Chondrocyte (in vitro differentiated cells): Measurements from ENCODE around the gene NPAS2. TPM values are rescaled to one million over a fixed set of nuclear protein-coding genes. Genes with fewer than 3 reads are reported as not detected.

Experiments used
- DNase-seq: peaks from one replicate; pipeline ENCODE4 v3.0.0; 2021; ENCODE audit warnings: mixed read lengths, low spot score
- H3K27ac Mint-ChIP-seq: one replicate; pipeline ENCODE4 v1.8.0; 2021; ENCODE audit warnings: mild to moderate bottlenecking, moderate library complexity, mixed read lengths; ENCODE audit not compliant: unreplicated experiment
- H3K27me3 Mint-ChIP-seq: 2 replicates; pipeline ENCODE4 v1.8.0; 2021; ENCODE audit warnings: low read depth, mixed read lengths
- H3K36me3 Mint-ChIP-seq: 2 replicates; pipeline ENCODE4 v1.8.0; 2021; ENCODE audit warnings: low read depth, mixed read lengths
- H3K4me1 Mint-ChIP-seq: 2 replicates; pipeline ENCODE4 v1.8.0; 2021; ENCODE audit warnings: low read depth, mild to moderate bottlenecking, mixed read lengths
- H3K4me3 Mint-ChIP-seq: one replicate; pipeline ENCODE4 v1.8.0; 2021; ENCODE audit warnings: mild to moderate bottlenecking, moderate library complexity, mixed read lengths; ENCODE audit not compliant: unreplicated experiment
- H3K9me3 Mint-ChIP-seq: 2 replicates; pipeline ENCODE4 v1.8.0; 2021; ENCODE audit warnings: low read depth, mixed read lengths
- CTCF ChIP-seq: fragments of 200-600 bp; sonication (generic); IDR thresholded peaks from 2 replicates; pipeline ENCODE4 v1.5.0; 2021; ENCODE audit warnings: antibody characterized with exemption, mild to moderate bottlenecking, moderate library complexity
- total RNA-seq: library from RNA; stranded (reverse); gene quantifications from 3 replicates; pipeline ENCODE4 v1.2.1, GENCODE V29; 2021

The NPAS2 gene
- total RNA-seq, 1 donor from 2014 or later: 25.6 TPM

DNA sequence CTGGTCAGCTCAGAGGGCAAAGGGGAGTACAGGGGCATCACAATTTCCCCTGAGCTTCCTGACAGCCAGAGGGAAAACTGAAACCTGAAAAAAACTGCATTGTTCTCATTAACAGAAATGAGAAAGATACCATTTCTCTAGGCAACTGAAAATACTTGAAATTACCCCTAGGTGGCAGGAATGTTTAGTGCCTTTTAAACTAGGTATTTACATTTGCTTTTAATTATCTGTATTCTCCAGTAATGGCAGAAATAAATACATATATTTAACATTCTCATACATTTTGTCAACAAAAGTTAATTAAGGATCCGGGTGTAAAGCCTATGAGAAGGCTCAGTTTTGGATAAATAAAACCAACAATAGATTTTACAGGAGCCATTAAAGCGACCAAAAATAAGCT is 216.6 kb downstream of the NPAS2 start:
- no peak for DNase-seq
- no peaks in the 10 kb centered on the region for H3K27me3 Mint-ChIP-seq
- TF ChIP-seq CTCF: peak; percentile 89
- peaks cover 15% of the 10 kb centered on the region for H3K36me3 Mint-ChIP-seq
- no peaks in the 10 kb centered on the region for H3K9me3 Mint-ChIP-seq
- H3K27ac Mint-ChIP-seq: no peak overlapping the region
- no peak overlapping the region for H3K4me3 Mint-ChIP-seq
- H3K4me1 Mint-ChIP-seq: no peaks in the 10 kb centered on the region

DNA sequence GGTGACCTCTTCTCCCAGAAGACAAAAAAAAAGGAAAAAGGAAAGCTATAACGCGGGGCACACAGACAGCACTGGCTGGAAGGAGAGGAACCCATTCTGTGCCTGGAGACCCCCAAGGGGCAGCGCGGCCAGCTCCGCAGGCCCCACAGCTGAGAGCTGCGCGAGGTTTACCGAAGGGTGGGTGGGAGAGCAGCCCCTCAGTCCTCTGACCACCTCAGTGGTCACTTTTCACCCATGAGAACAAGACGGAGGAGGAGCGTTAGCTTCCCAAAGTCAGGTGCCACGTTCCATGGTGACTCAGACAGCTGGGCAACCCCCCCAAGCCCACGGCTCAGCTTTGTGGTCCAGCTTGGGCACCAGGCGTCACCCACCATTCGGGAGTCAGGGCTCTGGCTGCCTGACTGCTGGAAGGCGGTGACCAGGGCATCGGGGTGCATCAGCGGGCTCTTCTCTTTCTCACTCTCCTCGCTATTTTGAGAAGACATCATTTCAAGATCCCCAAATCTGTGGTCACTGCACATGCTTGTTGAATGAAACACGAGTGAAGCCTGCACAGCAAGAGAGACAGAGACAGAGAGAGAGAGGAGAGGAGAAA is 217.3 kb downstream of the NPAS2 start:
- no peaks in the 10 kb centered on the region for H3K27me3 Mint-ChIP-seq
- no peaks in the 10 kb centered on the region for H3K9me3 Mint-ChIP-seq
- H3K4me3 Mint-ChIP-seq: no peak overlapping the region
- no peaks in the 10 kb centered on the region for H3K4me1 Mint-ChIP-seq
- DNase-seq: no peak
- peaks cover 13% of the 10 kb centered on the region for H3K36me3 Mint-ChIP-seq
- TF ChIP-seq CTCF: no peak
- H3K27ac Mint-ChIP-seq: no peak overlapping the region

GRCh38 chr2:101038455-101039255 is 218.7 kb downstream of the NPAS2 start:
- TF ChIP-seq CTCF: peak; percentile 67
- H3K9me3 Mint-ChIP-seq: no peaks in the 10 kb centered on the region
- no peak for DNase-seq
- peak overlapping the region; percentile 47 for H3K27ac Mint-ChIP-seq
- H3K27me3 Mint-ChIP-seq: no peaks in the 10 kb centered on the region
- H3K36me3 Mint-ChIP-seq: peaks cover 11% of the 10 kb centered on the region
- no peaks in the 10 kb centered on the region for H3K4me1 Mint-ChIP-seq
- no peak overlapping the region for H3K4me3 Mint-ChIP-seq

- no peak overlapping the region for H3K4me3 Mint-ChIP-seq
- peaks cover 11% of the 10 kb centered on the region for H3K36me3 Mint-ChIP-seq
- no peak overlapping the region for H3K27ac Mint-ChIP-seq
Observed at GRCh38 chr2:101040072-101040471, 220.1 kb downstream of the NPAS2 start.

More at GRCh38 chr2:101040072-101040471, 220.1 kb downstream of the NPAS2 start:
- H3K27me3 Mint-ChIP-seq: no peaks in the 10 kb centered on the region
- no peaks in the 10 kb centered on the region for H3K9me3 Mint-ChIP-seq
- no peak for TF ChIP-seq CTCF
- DNase-seq: no peak
- no peaks in the 10 kb centered on the region for H3K4me1 Mint-ChIP-seq
